ENCODE measurements around the gene MYO5C. TPM values are rescaled to one million over a fixed set of nuclear protein-coding genes. Genes with fewer than 3 reads are reported as not detected.

Gene MYO5C, protein sequence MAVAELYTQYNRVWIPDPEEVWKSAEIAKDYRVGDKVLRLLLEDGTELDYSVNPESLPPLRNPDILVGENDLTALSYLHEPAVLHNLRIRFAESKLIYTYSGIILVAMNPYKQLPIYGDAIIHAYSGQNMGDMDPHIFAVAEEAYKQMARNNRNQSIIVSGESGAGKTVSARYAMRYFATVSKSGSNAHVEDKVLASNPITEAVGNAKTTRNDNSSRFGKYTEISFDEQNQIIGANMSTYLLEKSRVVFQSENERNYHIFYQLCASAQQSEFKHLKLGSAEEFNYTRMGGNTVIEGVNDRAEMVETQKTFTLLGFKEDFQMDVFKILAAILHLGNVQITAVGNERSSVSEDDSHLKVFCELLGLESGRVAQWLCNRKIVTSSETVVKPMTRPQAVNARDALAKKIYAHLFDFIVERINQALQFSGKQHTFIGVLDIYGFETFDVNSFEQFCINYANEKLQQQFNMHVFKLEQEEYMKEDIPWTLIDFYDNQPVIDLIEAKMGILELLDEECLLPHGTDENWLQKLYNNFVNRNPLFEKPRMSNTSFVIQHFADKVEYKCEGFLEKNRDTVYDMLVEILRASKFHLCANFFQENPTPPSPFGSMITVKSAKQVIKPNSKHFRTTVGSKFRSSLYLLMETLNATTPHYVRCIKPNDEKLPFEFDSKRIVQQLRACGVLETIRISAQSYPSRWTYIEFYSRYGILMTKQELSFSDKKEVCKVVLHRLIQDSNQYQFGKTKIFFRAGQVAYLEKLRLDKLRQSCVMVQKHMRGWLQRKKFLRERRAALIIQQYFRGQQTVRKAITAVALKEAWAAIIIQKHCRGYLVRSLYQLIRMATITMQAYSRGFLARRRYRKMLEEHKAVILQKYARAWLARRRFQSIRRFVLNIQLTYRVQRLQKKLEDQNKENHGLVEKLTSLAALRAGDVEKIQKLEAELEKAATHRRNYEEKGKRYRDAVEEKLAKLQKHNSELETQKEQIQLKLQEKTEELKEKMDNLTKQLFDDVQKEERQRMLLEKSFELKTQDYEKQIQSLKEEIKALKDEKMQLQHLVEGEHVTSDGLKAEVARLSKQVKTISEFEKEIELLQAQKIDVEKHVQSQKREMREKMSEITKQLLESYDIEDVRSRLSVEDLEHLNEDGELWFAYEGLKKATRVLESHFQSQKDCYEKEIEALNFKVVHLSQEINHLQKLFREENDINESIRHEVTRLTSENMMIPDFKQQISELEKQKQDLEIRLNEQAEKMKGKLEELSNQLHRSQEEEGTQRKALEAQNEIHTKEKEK (N-terminal part only)
- 19.7 TPM for total RNA-seq

GRCh38 chr15:52295421-52296001 is at the start of gene MYO5C:
Gene MYO5C, minus strand, starts transcription at chr15:52295804. Its CDS starts 168 bp downstream, at chr15:52295636.
- peak; percentile 85 for ATAC-seq

DNA sequence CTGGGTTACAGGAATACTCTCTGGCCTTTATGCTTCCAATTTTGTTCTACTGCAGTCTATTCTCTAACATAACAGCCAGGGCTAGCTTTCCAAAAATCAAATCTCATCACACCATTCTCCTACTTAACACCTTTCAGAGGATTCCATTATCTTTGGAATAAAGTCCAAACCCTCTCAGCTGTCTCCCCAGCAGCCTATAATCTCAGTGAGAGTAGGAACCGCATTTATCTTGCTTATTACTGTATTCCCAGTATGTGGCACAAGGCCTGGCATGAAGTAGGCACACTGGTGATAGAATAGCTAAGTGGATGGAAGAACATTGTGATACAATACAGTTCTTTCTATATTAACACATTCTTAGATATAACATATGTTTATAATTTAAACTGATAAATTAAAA is 49.0 kb upstream of the MYO5C start:
- no peak for ATAC-seq

- no peak for ATAC-seq
Measured at GRCh38 chr15:52343831-52344230, 48.2 kb upstream of the MYO5C start.

- no peak for ATAC-seq
Measured at GRCh38 chr15:52340093-52340492, 44.5 kb upstream of the MYO5C start.

DNA sequence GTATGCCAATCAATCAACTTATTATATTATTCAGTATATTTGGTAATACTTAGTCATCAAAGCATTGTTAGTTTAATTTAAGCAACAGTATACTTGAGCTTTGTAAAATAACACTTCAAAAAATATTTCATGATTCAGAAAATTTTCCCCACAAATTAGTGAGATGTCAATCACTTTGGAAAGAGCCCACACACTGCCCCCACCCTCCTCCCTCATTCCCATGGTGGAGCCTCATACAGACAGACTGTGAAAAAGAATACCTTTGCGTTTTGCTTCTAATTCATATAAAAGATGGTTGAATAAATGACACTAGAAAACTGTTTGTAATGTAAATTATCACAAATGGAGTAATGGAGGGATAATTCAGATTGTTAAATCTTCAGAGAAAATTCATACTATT is 43.3 kb upstream of the MYO5C start:
- ATAC-seq = no peak

DNA sequence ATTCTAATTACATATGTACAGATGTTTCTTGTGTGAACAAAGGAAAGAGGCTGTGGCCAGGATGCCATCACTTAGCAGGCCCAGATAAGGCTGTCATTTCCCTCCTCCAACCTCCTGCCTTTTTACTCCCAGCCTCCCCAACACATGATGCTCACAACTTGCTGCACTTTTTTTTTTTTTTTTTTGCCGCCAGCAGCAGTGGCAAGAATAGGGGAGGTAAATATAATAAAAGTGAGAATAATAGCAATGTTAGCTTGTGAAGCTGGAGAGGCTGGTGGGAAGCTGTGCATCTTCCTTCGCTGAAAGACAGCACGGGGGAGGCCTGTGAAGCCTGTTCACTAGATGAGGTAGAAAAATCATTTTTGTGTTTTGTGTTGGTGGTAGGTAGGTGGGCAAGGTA is 42.5 kb upstream of the MYO5C start:
- no peak for ATAC-seq

- ATAC-seq = peak; percentile 84
Measured at GRCh38 chr15:52337198-52337853, 41.7 kb upstream of the MYO5C start.

GRCh38 chr15:52336529-52336928 is 40.9 kb upstream of the MYO5C start:
- no peak for ATAC-seq

- ATAC-seq = no peak
Measured at GRCh38 chr15:52334491-52335160, 39.0 kb upstream of the MYO5C start.

DNA sequence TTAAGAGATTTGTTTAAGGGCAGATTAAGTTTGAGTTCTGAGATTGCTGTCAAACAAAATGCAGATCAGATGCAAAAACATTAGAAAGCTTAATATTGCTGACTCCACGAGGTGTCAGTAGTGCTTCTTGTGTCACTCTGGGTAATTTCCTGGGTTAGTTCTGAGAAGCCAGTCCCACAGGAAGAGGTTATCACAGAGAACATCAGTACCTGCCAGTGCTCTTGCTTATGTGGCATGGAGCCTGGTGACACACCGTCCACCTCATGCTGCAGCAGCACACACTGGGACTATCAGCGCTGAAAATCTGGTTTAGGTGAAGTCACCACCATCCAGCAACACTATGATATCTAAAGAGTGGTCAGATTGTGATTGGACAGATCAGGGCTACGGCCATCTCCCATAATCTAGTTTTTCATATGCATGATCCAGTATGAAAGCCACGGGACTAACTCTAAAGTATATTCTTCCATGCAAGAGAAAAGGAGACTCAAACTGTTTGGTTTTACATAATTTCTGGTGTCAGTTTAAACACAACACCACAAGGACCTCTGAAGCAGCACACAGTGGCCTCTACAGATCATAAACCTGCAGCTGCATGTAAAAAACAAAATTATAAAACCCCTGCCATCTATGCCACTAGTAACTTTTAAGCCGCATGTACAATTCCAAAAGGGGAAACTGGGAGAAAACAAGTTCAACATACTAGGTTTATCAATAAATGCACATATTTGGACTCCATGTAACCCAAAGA is 36.1 kb upstream of the MYO5C start:
- ATAC-seq = peak; percentile 92

DNA sequence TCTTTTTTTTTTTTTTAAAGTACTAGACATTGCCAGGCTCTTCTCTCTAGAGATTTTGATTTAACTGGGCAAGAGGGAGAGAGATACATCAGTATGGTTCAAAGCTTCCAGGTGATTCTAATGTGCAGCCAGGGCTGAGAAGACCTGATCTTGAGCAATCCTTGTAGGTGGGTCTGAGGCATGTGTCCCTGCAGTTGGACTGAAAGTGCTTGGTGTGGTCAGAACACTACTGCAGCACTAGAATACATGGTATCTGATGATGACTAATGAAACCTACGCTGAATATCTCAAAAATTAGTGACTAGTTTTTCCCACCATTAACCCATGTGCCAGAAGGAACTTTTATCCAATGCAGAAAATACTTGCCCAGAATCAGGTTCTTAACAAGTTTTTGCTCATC is 34.4 kb upstream of the MYO5C start:
- no peak for ATAC-seq

DNA sequence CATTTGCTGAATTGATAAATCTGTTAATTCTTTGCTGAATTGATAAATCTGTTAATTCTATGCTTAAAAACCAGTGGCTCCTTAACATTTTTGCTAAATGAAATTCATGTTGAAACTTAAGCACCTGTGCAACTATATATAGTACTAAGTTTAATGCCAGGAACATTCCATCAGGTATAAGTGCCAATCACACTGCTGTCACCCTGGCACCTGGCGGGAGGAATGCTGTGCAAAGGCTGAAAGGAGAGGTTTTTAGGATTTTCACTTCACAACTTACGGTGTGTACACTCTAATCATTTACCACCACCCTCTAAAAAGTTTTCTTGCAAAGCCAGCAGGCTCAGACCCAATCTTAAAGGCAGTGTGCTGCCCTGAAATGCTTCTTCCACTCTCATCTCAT is 33.5 kb upstream of the MYO5C start:
- ATAC-seq = no peak

- ATAC-seq = no peak
Measured at GRCh38 chr15:52328680-52329079, 33.1 kb upstream of the MYO5C start.

DNA sequence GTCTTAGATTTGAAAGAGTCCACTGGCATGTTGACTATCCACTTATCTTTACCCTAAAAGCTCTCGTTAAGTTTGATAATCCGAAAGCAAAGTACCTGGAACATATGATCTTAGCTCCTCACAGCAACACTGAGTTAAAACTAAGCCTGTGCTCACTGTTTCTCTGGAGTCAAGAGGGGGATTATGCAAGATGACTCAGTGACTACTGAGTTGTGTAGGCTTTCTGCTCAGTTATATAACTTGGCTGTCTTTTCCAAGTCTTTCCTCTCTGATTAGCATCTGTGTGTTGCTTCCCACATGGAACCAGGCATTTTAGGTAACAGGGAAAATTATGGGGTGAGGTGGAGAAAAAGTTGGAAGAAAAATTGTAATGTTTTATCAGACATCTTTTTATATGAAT is 31.2 kb upstream of the MYO5C start:
- ATAC-seq = no peak

- no peak for ATAC-seq
Measured at GRCh38 chr15:52324109-52324508, 28.5 kb upstream of the MYO5C start.

- peak; percentile 49 for ATAC-seq
Measured at GRCh38 chr15:52318729-52319500, 23.3 kb upstream of the MYO5C start.

- ATAC-seq = no peak
Measured at GRCh38 chr15:52317688-52318087, 22.1 kb upstream of the MYO5C start.

- ATAC-seq = no peak
Measured at GRCh38 chr15:52317022-52317421, 21.4 kb upstream of the MYO5C start.

GRCh38 chr15:52309154-52309548 is 13.5 kb upstream of the MYO5C start:
- no peak for ATAC-seq
